NCI-H2171 treated with DMSO at 0.1 percent for 48 hours (cell line): ENCODE results near the gene PLXDC2.

Experiments
- DNase-seq: peaks from one replicate; lab custom pipeline; 2025; lab: John Stamatoyannopoulos, UW

The PLXDC2 gene

GRCh38 chr10:19815731-19816410, 361 bp upstream of the PLXDC2 start:
- no peak for DNase-seq

GRCh38 chr10:19817231-19817933, 1.1 kb downstream of the PLXDC2 start:
- no peak for DNase-seq

GRCh38 chr10:19818876-19819275, 2.6 kb downstream of the PLXDC2 start:
- no peak for DNase-seq

- DNase-seq: peak; percentile 0
These were observed 3.3 kb downstream of the PLXDC2 start for GRCh38 chr10:19819419-19820033.

GRCh38 chr10:19824381-19825342, 8.4 kb downstream of the PLXDC2 start:
- DNase-seq: no peak

- DNase-seq: no peak
These were observed 9.5 kb downstream of the PLXDC2 start for GRCh38 chr10:19825700-19826099.

GRCh38 chr10:19826712-19827111, 10.5 kb downstream of the PLXDC2 start:
- no peak for DNase-seq

- no peak for DNase-seq
These were observed 12.2 kb downstream of the PLXDC2 start for GRCh38 chr10:19828278-19829049.

GRCh38 chr10:19832699-19833098, 16.5 kb downstream of the PLXDC2 start:
- DNase-seq: no peak

- no peak for DNase-seq
These were observed 17.1 kb downstream of the PLXDC2 start for GRCh38 chr10:19833170-19833824.

GRCh38 chr10:19835952-19836351, 19.7 kb downstream of the PLXDC2 start:
- no peak for DNase-seq

GRCh38 chr10:19839090-19839489, 22.9 kb downstream of the PLXDC2 start:
- no peak for DNase-seq

- no peak for DNase-seq
These were observed 23.3 kb downstream of the PLXDC2 start for GRCh38 chr10:19839552-19839951.

GRCh38 chr10:19840776-19841175, 24.5 kb downstream of the PLXDC2 start:
- no peak for DNase-seq

- DNase-seq: no peak
These were observed 27.3 kb downstream of the PLXDC2 start for GRCh38 chr10:19843487-19843886.

- DNase-seq: no peak
These were observed 29.5 kb downstream of the PLXDC2 start for GRCh38 chr10:19845503-19846368.

GRCh38 chr10:19847321-19847720, 31.1 kb downstream of the PLXDC2 start:
- DNase-seq: no peak

- DNase-seq: no peak
These were observed 32.2 kb downstream of the PLXDC2 start for GRCh38 chr10:19848226-19848985.

GRCh38 chr10:19853831-19854230, 37.6 kb downstream of the PLXDC2 start:
- no peak for DNase-seq
